H1 (cell line): ENCODE results near the gene BIRC7.

Experiments used
- BACH1 ChIP-seq: IDR thresholded peaks from 2 replicates; pipeline ENCODE4 v1.6.1; 2012; ENCODE audit warnings: low read length, improper control_type of control experiment
- CBX5 ChIP-seq: fragments of 300-800, 300-1000 bp; sonication (generic); IDR thresholded peaks from 2 replicates; pipeline ENCODE4 v1.7.1; 2016; ENCODE audit warnings: antibody characterized with exemption, low read length, low read depth
- EP300 ChIP-seq, 2 experiments: IDR thresholded peaks; 1 replicate in 1 of 2; 2 replicates in 1 of 2; pipeline ENCODE4 v1.6.1; 2011 to 2012; ENCODE audit warnings: low read depth in 2 of 2, low read length in 2 of 2, mild to moderate bottlenecking in 2 of 2, borderline replicate concordance in 1 of 2, inconsistent platforms in 1 of 2, moderate library complexity in 1 of 2
- POLR2AphosphoS5 ChIP-seq: IDR thresholded peaks from 2 replicates; pipeline ENCODE4 v1.6.1; 2011; ENCODE audit warnings: low read depth, low read length
- TF ChIP-seq, protein P1 (sequence below): IDR thresholded peaks from 2 replicates; pipeline ENCODE4 v1.6.1; 2012; ENCODE audit warnings: inconsistent platforms

DNA sequence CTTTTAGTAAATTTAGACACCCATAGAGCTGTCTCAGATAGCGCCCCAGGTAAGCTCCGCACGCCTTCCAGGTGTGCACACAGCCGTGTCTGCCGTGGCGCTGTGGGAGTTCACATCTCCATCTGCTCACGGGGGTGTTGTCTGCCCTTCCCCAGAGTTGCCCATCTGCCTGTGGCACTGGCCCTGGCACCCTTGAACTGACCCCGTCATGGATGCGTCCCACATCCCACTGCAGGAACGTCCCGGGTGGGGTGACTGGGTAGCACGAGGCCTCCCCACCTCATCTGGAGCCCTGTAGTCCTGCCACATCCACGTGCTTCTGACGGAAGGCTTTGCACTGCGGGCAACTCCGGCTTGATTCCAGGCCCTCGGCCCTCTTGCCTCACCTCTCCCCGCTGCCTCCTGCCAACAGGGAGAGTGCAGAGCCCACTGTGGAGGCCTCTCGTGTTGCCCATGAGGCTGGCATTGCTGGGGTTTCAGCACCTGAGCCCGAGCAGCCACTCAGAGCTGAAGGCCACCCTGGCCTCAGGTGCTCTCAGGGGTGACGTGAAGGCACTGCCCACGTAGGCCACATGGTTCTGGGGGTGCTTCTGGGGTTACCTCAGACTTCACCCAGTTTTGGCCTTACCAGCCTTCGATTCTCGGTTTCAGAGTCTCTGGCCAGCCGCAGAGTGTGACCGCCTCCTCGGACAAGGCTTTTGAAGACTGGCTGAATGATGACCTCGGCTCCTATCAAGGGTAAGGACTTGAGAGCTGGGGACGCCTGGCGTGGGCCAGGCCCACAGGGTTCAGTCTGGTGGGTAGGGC is 42.0 kb downstream of the BIRC7 start:
- TF ChIP-seq POLR2AphosphoS5: no peak
- TF ChIP-seq EP300 (IDR thresholded peaks at IDR 0.05; ENCODE audit: borderline replicate concordance in 1 of 2, low read depth in 2 of 2, low read length in 2 of 2): no peak
- TF ChIP-seq, protein P1, sequence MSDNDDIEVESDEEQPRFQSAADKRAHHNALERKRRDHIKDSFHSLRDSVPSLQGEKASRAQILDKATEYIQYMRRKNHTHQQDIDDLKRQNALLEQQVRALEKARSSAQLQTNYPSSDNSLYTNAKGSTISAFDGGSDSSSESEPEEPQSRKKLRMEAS: no peak
- TF ChIP-seq CBX5: no peak
- TF ChIP-seq BACH1: no peak
